Measurements from ENCODE around the gene NKAIN2. TPM values are rescaled to one million over a fixed set of nuclear protein-coding genes. Genes with fewer than 3 reads are reported as not detected.

The NKAIN2 gene
- total RNA-seq, 1 experiment from 2014 or later: not detected

- Histone ChIP-seq H3K27ac (ENCODE audit: low read depth, low read length) (no peak overlapping the region), H3K9me2 (ENCODE audit: insufficient read depth) (no peaks in the 10 kb centered on the region), H2AFZ (ENCODE audit: low read depth, low read length, poor library complexity, severe bottlenecking) (no peak overlapping the region), H3K4me2 (ENCODE audit: low read length) (no peak overlapping the region), H3K4me1 (ENCODE audit: control insufficient read depth in 1 of 2, insufficient read depth in 2 of 2, low read length in 2 of 2) (no peaks in the 10 kb centered on the region), H3K27me3 (ENCODE audit: insufficient read depth, low read length) (peaks cover 6% of the 10 kb centered on the region; the same call in 1 of the 2 replicates), H3K79me2 (ENCODE audit: insufficient read depth, low read length) (no peaks in the 10 kb centered on the region), H3K4me3 (replicated peaks in 1 of 2; ENCODE audit: low read depth in 1 of 2, low read length in 2 of 2) (no peak overlapping the region), H4K20me1 (ENCODE audit: insufficient read depth) (no peaks in the 10 kb centered on the region), H3K9me3 (ENCODE audit: control insufficient read depth in 1 of 2, insufficient read depth in 1 of 2, low read depth in 1 of 2, low read length in 2 of 2) (no peaks in the 10 kb centered on the region), H3K9ac (ENCODE audit: low read length) (no peak overlapping the region), H3K36me3 (ENCODE audit: control insufficient read depth in 1 of 2, insufficient read depth in 2 of 2, low read length in 2 of 2) (no peaks in the 10 kb centered on the region)
- no TSS peak for BruUV-seq (replicated peaks)
- intact Hi-C loops (cut with micrococcal nuclease): no loop called here
- POLR2A ChIA-PET: no interaction called here
- RAD21 ChIA-PET (ENCODE audit: low non-redundant PET in 1 of 2, low total read pairs in 2 of 2, uncharacterized antibody in 2 of 2, unreplicated experiment in 2 of 2): no interaction called here
- TF ChIP-seq CTCF (IDR thresholded peaks at IDR 0.05 in 2 of 3, conservative IDR thresholded peaks at IDR 0.05 in 1 of 3; ENCODE audit: borderline replicate concordance in 1 of 3, insufficient read depth in 1 of 3, low read depth in 2 of 3, low read length in 2 of 3) (no peak), POLR2AphosphoS5 (IDR thresholded peaks at IDR 0.05; ENCODE audit: low read depth, low read length) (no peak), ZBTB33 (IDR thresholded peaks at IDR 0.05; ENCODE audit: extremely low read depth, insufficient replicate concordance, low read length) (no peak), CEBPB (IDR thresholded peaks at IDR 0.05; ENCODE audit: low read depth) (no peak), TCF7L2 (IDR thresholded peaks at IDR 0.05; ENCODE audit: borderline replicate concordance, extremely low read depth, insufficient read depth, insufficient read length) (no peak), EZH2 (IDR thresholded peaks at IDR 0.05) (no peak), EZH2phosphoT487 (IDR thresholded peaks at IDR 0.05; ENCODE audit: borderline replicate concordance) (no peak), EGR1 (IDR thresholded peaks at IDR 0.05; ENCODE audit: low read depth) (no peak), RAD21 (IDR thresholded peaks at IDR 0.05; ENCODE audit: low read depth) (no peak), FOSL1 (IDR thresholded peaks at IDR 0.05; ENCODE audit: low read depth) (no peak), REST (IDR thresholded peaks at IDR 0.05; ENCODE audit: low read depth) (no peak), JUND (IDR thresholded peaks at IDR 0.05) (no peak), ELF1 (IDR thresholded peaks at IDR 0.05; ENCODE audit: borderline replicate concordance, low read depth) (no peak), ZFX (IDR thresholded peaks at IDR 0.05) (no peak), SRF (IDR thresholded peaks at IDR 0.05; ENCODE audit: low read depth) (no peak), SP1 (IDR thresholded peaks at IDR 0.05; ENCODE audit: low read depth) (no peak), ZNF274 (IDR thresholded peaks at IDR 0.05; ENCODE audit: low read depth, low read length) (no peak), CBX3 (IDR thresholded peaks at IDR 0.05; ENCODE audit: low read depth) (no peak)
- CTCF ChIA-PET: no interaction called here
- ATAC-seq: no peak
- DNase-seq (ENCODE audit: low read depth, low spot score): no peak
Measured at GRCh38 chr6:124517339-124517738, 713.7 kb downstream of the NKAIN2 start.
